GM12892 (cell line): Measurements from ENCODE around the gene CACNA2D3.
"Not testable (repeated sequence)": the region's sequence is repeated elsewhere in the genome, so short reads cannot be mapped to it uniquely, and the experiment has no call there.

Experiments
- POLR2A ChIP-seq: IDR thresholded peaks from 2 replicates; pipeline ENCODE4 v1.6.1; 2011; ENCODE audit warnings: low read depth, low read length, control low read depth
- POLR2AphosphoS5 ChIP-seq: IDR thresholded peaks from 2 replicates; pipeline ENCODE4 v1.6.1; 2011; ENCODE audit warnings: low read depth, low read length, control low read depth

DNA sequence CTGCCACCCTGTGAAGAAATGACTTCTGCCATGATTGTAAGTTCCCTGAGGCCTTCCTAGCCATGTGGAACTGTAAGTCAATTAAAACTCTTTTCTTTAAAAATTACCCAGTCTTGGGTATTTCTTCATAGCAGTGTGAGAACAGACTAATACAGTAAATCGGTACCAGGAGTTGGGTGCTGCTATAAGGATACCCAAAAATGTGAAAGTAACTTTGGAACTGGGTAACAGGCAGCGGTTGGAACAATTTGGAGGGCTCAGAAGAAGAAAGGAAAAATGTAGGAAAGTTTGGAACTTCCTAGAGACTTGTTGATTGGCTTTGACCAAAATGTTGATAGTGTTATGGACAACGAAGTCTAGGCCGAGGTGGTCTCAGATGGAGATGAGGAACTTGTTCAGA, 6.2 kb upstream of the CACNA2D3 start:
- not testable (repeated sequence) for TF ChIP-seq POLR2AphosphoS5, POLR2A
